Suprapubic skin (tissue), 3 donors: Measurements from ENCODE around the gene GLYATL3.

Source experiments
- EP300 ChIP-seq: sonication (generic); formaldehyde crosslinking; IDR thresholded peaks from one replicate; pipeline ENCODE4 v1.6.1; 2017; ENCODE audit warnings: antibody characterized with exemption
- TF ChIP-seq, protein P1 (sequence below), 2 donors: fragments of 200-600 bp in 1 of 2; fragments of 450-650 bp in 1 of 2; sonication (generic) in 1 of 2; IDR thresholded peaks; one replicate each; pipeline ENCODE4 v1.5.1; 2016 to 2019; ENCODE audit warnings: antibody characterized with exemption in 2 of 2, mild to moderate bottlenecking in 1 of 2, moderate library complexity in 1 of 2

DNA sequence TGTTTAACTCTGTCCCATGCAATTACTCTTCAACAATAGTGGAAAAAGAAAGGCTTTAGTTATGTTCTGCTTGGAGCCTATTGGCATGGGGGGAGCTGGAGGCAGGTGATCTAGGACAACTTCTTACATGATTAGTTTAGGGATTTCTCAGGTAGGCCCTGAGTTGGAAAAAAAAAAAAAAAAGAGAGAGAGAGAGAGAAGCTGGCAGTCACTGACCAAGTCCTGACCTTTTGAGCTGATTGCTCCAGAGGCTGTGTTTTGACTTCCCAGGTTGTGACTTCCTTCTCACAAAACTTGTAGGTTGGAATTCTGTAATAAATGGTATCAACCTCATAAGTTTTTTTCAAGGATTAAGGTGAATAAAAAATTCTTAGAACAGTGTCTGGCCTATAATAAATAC lies 58.5 kb downstream of the GLYATL3 start:
- TF ChIP-seq, protein P1, sequence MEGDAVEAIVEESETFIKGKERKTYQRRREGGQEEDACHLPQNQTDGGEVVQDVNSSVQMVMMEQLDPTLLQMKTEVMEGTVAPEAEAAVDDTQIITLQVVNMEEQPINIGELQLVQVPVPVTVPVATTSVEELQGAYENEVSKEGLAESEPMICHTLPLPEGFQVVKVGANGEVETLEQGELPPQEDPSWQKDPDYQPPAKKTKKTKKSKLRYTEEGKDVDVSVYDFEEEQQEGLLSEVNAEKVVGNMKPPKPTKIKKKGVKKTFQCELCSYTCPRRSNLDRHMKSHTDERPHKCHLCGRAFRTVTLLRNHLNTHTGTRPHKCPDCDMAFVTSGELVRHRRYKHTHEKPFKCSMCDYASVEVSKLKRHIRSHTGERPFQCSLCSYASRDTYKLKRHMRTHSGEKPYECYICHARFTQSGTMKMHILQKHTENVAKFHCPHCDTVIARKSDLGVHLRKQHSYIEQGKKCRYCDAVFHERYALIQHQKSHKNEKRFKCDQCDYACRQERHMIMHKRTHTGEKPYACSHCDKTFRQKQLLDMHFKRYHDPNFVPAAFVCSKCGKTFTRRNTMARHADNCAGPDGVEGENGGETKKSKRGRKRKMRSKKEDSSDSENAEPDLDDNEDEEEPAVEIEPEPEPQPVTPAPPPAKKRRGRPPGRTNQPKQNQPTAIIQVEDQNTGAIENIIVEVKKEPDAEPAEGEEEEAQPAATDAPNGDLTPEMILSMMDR (IDR thresholded peaks at IDR 0.05): no peak
- no peak for TF ChIP-seq EP300
